Cardiac muscle cell (in vitro differentiated cells and primary cell): ENCODE results near the gene MYO1H. TPM values are rescaled to one million over a fixed set of nuclear protein-coding genes. Genes with fewer than 3 reads are reported as not detected.

ENCODE experiments used
- DNase-seq, 2 donors: peaks; one replicate each; pipeline versions ENCODE4 v3.0.0 to v3.0.0-alpha.2; 2010 to 2017; ENCODE audit warnings: low read depth in 1 of 2, low spot score in 1 of 2
- H3K27ac ChIP-seq: fragments of 200-600 bp; sonication (generic); 2 replicates; pipeline ENCODE4 v1.5.1; 2016
- H3K27me3 ChIP-seq: fragments of 200-600 bp; sonication (generic); 2 replicates; pipeline ENCODE4 v1.6.0; 2016; ENCODE audit warnings: control low read depth
- H3K36me3 ChIP-seq: fragments of 200-600 bp; sonication (generic); 2 replicates; pipeline ENCODE4 v1.5.1; 2016; ENCODE audit warnings: control low read depth
- H3K4me1 ChIP-seq: fragments of 200-600 bp; sonication (generic); 2 replicates; pipeline ENCODE4 v1.8.1; 2017; ENCODE audit warnings: low read depth, mild to moderate bottlenecking, mixed run types
- H3K4me3 ChIP-seq: fragments of 200-600 bp; sonication (generic); 2 replicates; pipeline ENCODE4 v1.5.1; 2016; ENCODE audit warnings: mild to moderate bottlenecking
- H3K9me3 ChIP-seq: fragments of 200-600 bp; sonication (generic); 2 replicates; pipeline ENCODE4 v1.5.1; 2017; ENCODE audit warnings: low read depth, mild to moderate bottlenecking, control low read depth
- CTCF ChIP-seq: IDR thresholded peaks from 2 replicates; pipeline ENCODE4 v1.5.1; 2012; ENCODE audit warnings: low read depth, mild to moderate bottlenecking, low read length
- polyA plus RNA-seq: library from polyadenylated mRNA; unstranded; fragments of >200 nt; fragmentation: Nextera tagmentation; extraction: Ambion mirVana; gene quantifications from 2 replicates; pipeline ENCODE4 v1.2.1, GENCODE V29; 2016
- total RNA-seq: library from RNA; depleted of rRNA; stranded (reverse); fragments of >200 nt; gene quantifications from 2 replicates; pipeline ENCODE4 v1.2.3, GENCODE V29; 2016

MYO1H gene
- total and polyA plus RNA-seq, 2 experiments from 2014 or later: not detected

- DNase-seq: no peak
- TF ChIP-seq CTCF: no peak
- no peaks in the 10 kb centered on the region for H3K9me3 ChIP-seq
- peaks cover 28% of the 10 kb centered on the region for H3K4me1 ChIP-seq
- H3K27me3 ChIP-seq: no peaks in the 10 kb centered on the region
- H3K27ac ChIP-seq: peak overlapping the region; percentile 30
- no peak overlapping the region for H3K4me3 ChIP-seq
- H3K36me3 ChIP-seq: peaks cover 8% of the 10 kb centered on the region
Observed at GRCh38 chr12:109445191-109445609, 97.5 kb downstream of the MYO1H start.

- peaks cover 10% of the 10 kb centered on the region for H3K36me3 ChIP-seq
- H3K27ac ChIP-seq: peak overlapping the region; percentile 86
Observed at GRCh38 chr12:109446869-109447268, 99.2 kb downstream of the MYO1H start.

GRCh38 chr12:109447482-109447881 is 99.8 kb downstream of the MYO1H start:
- Histone ChIP-seq H3K9me3 (no peaks in the 10 kb centered on the region), H3K4me3 (no peak overlapping the region), H3K27ac (peak overlapping the region; percentile 86), H3K27me3 (no peaks in the 10 kb centered on the region), H3K4me1 (peaks cover 34% of the 10 kb centered on the region), H3K36me3 (peaks cover 16% of the 10 kb centered on the region)
- TF ChIP-seq CTCF: no peak
- no peak for DNase-seq

More at GRCh38 chr12:109446869-109447268, 99.2 kb downstream of the MYO1H start:
- Histone ChIP-seq H3K27me3 (no peaks in the 10 kb centered on the region), H3K9me3 (no peaks in the 10 kb centered on the region), H3K4me1 (peaks cover 30% of the 10 kb centered on the region), H3K4me3 (no peak overlapping the region)
- DNase-seq: peak in 1 of 2 donors; percentile 48
- no peak for TF ChIP-seq CTCF

- Histone ChIP-seq H3K4me3 (no peak overlapping the region), H3K27me3 (no peaks in the 10 kb centered on the region), H3K36me3 (peaks cover 21% of the 10 kb centered on the region), H3K4me1 (peaks cover 34% of the 10 kb centered on the region), H3K9me3 (no peaks in the 10 kb centered on the region), H3K27ac (peak overlapping the region; percentile 86)
- TF ChIP-seq CTCF: no peak
- no peak for DNase-seq
Observed at GRCh38 chr12:109448272-109448671, 100.6 kb downstream of the MYO1H start.

- H3K4me1 ChIP-seq: peaks cover 29% of the 10 kb centered on the region
- H3K36me3 ChIP-seq: peaks cover 25% of the 10 kb centered on the region
- DNase-seq: no peak
- peak overlapping the region; percentile 86 for H3K27ac ChIP-seq
- no peak for TF ChIP-seq CTCF
- H3K27me3 ChIP-seq: no peaks in the 10 kb centered on the region
- H3K9me3 ChIP-seq: no peaks in the 10 kb centered on the region
- H3K4me3 ChIP-seq: no peak overlapping the region
Observed at GRCh38 chr12:109448707-109449390, 101.1 kb downstream of the MYO1H start.
